ENCODE data around the gene TBRG1.

GRCh38 chr11:124678416-124678815 lies 55.8 kb downstream of the TBRG1 start:
- no peak for TF ChIP-seq EZH2 (IDR thresholded peaks at IDR 0.05; ENCODE audit: insufficient read depth, poor library complexity, severe bottlenecking)
- no peak for TF ChIP-seq EZH2phosphoT487 (IDR thresholded peaks at IDR 0.05; ENCODE audit: insufficient read depth, low read depth)
